Uterus (tissue), 4 donors: ENCODE measurements around the gene MFNG. TPM values are rescaled to one million over a fixed set of nuclear protein-coding genes. Genes with fewer than 3 reads are reported as not detected.
A peak's percentile ranks its signal among the peaks of the same experiment; 100 is the strongest.

ENCODE experiments used
- DNase-seq, 2 donors: peaks; one replicate each; pipeline ENCODE4 v3.0.0-alpha.2; 2019 to 2020
- H3K27ac ChIP-seq, 2 donors: fragments of 200-600 bp; sonication (generic); 1 replicate in 1 of 2; 2 replicates in 1 of 2; pipeline ENCODE4 v1.5.1; 2016 to 2018
- H3K27me3 ChIP-seq, 2 donors: fragments of 200-600 bp; sonication (generic); one replicate each; pipeline ENCODE4 v1.5.1; 2018 to 2019; ENCODE audit warnings: control low read depth in 1 of 2
- H3K36me3 ChIP-seq, 2 donors: fragments of 200-600 bp; sonication (generic); one replicate each; pipeline ENCODE4 v1.5.1; 2019; ENCODE audit warnings: control low read depth in 1 of 2
- H3K4me1 ChIP-seq, 2 donors: fragments of 200-600 bp; sonication (generic); one replicate each; pipeline ENCODE4 v1.5.1; 2018 to 2019; ENCODE audit warnings: control low read depth in 1 of 2
- H3K4me3 ChIP-seq, 2 donors: fragments of 200-600 bp; sonication (generic); 1 replicate in 1 of 2; 2 replicates in 1 of 2; pipeline ENCODE4 v1.5.1; 2018 to 2019; ENCODE audit warnings: mild to moderate bottlenecking in 1 of 2
- H3K9me3 ChIP-seq, 2 donors: fragments of 200-600 bp; sonication (generic); one replicate each; pipeline ENCODE4 v1.5.1; 2019; ENCODE audit warnings: control low read depth in 1 of 2
- CTCF ChIP-seq, 4 experiments: fragments of 200-600 bp in 2 of 4; fragments of 450-650 bp in 2 of 4; sonication (generic) in 2 of 4; IDR thresholded peaks; one replicate each; pipeline ENCODE4 v1.5.1; 2016 to 2019; ENCODE audit warnings: antibody characterized with exemption in 4 of 4, mild to moderate bottlenecking in 2 of 4, moderate library complexity in 1 of 4
- POLR2A ChIP-seq, 2 donors: fragments of 450-650 bp; IDR thresholded peaks; one replicate each; pipeline ENCODE4 v1.6.1; 2016; ENCODE audit warnings: antibody characterized with exemption in 2 of 2, mild to moderate bottlenecking in 1 of 2, moderate library complexity in 1 of 2
- intact Hi-C: fragments of 100-400 bp; cut with DNase I; formaldehyde crosslinking; loops from one replicate; pipeline ENCODE4 v1.15.1; 2023; ENCODE audit warnings: low total_unique reads
- total RNA-seq, 4 donors: library from RNA; depleted of rRNA in 3 of 4; stranded (reverse); fragments of >200 nt in 3 of 4; gene quantifications; one replicate each; pipeline versions ENCODE4 v1.1.0 to v1.2.4, GENCODE V29; 2014 to 2023
- donor health status: DM: yes; HTN: yes; CAD: no.

Gene MFNG
- total RNA-seq, 4 donors from 2014 or later: 7.6 to 71.2 (median 28.7) TPM

- H3K4me3 ChIP-seq: no peak overlapping the region
- peaks cover 0 to 25% of the 10 kb centered on the region in 2 donors for H3K4me1 ChIP-seq
- H3K36me3 ChIP-seq: no peaks in the 10 kb centered on the region
- no peak for DNase-seq
- H3K27me3 ChIP-seq: peaks cover 0 to 3% of the 10 kb centered on the region in 2 donors
- intact Hi-C loops: no loop called here
- no peaks in the 10 kb centered on the region for H3K9me3 ChIP-seq
- no peak overlapping the region for H3K27ac ChIP-seq
- no peak for TF ChIP-seq POLR2A (IDR thresholded peaks at IDR 0.05)
- no peak for TF ChIP-seq CTCF (IDR thresholded peaks at IDR 0.05)
Measured at GRCh38 chr22:37516456-37516855, 30.3 kb upstream of the MFNG start.

- Histone ChIP-seq H3K4me3 (no peak overlapping the region), H3K9me3 (no peaks in the 10 kb centered on the region), H3K27ac (no peak overlapping the region), H3K27me3 (peaks cover 0 to 3% of the 10 kb centered on the region in 2 donors), H3K36me3 (no peaks in the 10 kb centered on the region), H3K4me1 (peaks cover 0 to 21% of the 10 kb centered on the region in 2 donors)
- TF ChIP-seq POLR2A (IDR thresholded peaks at IDR 0.05) (no peak), CTCF (IDR thresholded peaks at IDR 0.05) (no peak)
- no peak for DNase-seq
- intact Hi-C loops: no loop called here
Measured at GRCh38 chr22:37515901-37516300, 29.7 kb upstream of the MFNG start.

- no peak overlapping the region for H3K4me3 ChIP-seq
- H3K9me3 ChIP-seq: no peaks in the 10 kb centered on the region
- H3K36me3 ChIP-seq: no peaks in the 10 kb centered on the region
- no peak for DNase-seq
- no peak overlapping the region for H3K27ac ChIP-seq
- intact Hi-C loops: no loop called here
- H3K27me3 ChIP-seq: peaks cover 0 to 3% of the 10 kb centered on the region in 2 donors
- peaks cover 0 to 16% of the 10 kb centered on the region in 2 donors for H3K4me1 ChIP-seq
- no peak for TF ChIP-seq CTCF (IDR thresholded peaks at IDR 0.05)
- TF ChIP-seq POLR2A (IDR thresholded peaks at IDR 0.05): no peak
Measured at GRCh38 chr22:37514526-37515051, 28.4 kb upstream of the MFNG start.

GRCh38 chr22:37511395-37512104, 25.4 kb upstream of the MFNG start:
- H3K4me3 ChIP-seq: no peak overlapping the region
- no peak for DNase-seq
- intact Hi-C loops: no loop called here
- H3K27me3 ChIP-seq: no peaks in the 10 kb centered on the region
- H3K36me3 ChIP-seq: no peaks in the 10 kb centered on the region
- peaks cover 0 to 6% of the 10 kb centered on the region in 2 donors for H3K4me1 ChIP-seq
- TF ChIP-seq POLR2A (IDR thresholded peaks at IDR 0.05) (no peak), CTCF (IDR thresholded peaks at IDR 0.05) (no peak)
- H3K9me3 ChIP-seq: no peaks in the 10 kb centered on the region
- H3K27ac ChIP-seq: peak overlapping the region in 1 of 2 donors; percentile 67

GRCh38 chr22:37510091-37510490, 23.9 kb upstream of the MFNG start:
- H3K4me3 ChIP-seq: no peak overlapping the region
- TF ChIP-seq CTCF (IDR thresholded peaks at IDR 0.05) (no peak), POLR2A (IDR thresholded peaks at IDR 0.05) (no peak)
- intact Hi-C loops: no loop called here
- H3K36me3 ChIP-seq: no peaks in the 10 kb centered on the region
- H3K27ac ChIP-seq: peak overlapping the region in 1 of 2 donors; percentile 26
- no peaks in the 10 kb centered on the region for H3K9me3 ChIP-seq
- peaks cover 0 to 6% of the 10 kb centered on the region in 2 donors for H3K4me1 ChIP-seq
- no peaks in the 10 kb centered on the region for H3K27me3 ChIP-seq
- DNase-seq: no peak
